Measurements from ENCODE around the gene SPEM2.

SPEM2 gene

GRCh38 chr17:7405350-7406234 lies 19.8 kb upstream of the SPEM2 start:
- H3K9me3 ChIP-seq (replicated peaks; ENCODE audit: low read length), result no peaks in the 10 kb centered on the region
- peak overlapping the region; percentile 99 for H3K4me2 ChIP-seq (ENCODE audit: low read length)
- peak overlapping the region; percentile 80 for H3K9ac ChIP-seq (ENCODE audit: low read depth, low read length)
- peaks cover 12% of the 10 kb centered on the region for H3K36me3 ChIP-seq (ENCODE audit: insufficient read depth, low read length)
- no peaks in the 10 kb centered on the region for H3K27me3 ChIP-seq (ENCODE audit: control insufficient read depth, insufficient read depth, low read length)
- peak overlapping the region; percentile 84 for H3K4me3 ChIP-seq (ENCODE audit: low read length)
- H3K4me1 ChIP-seq (ENCODE audit: control insufficient read depth, insufficient read depth, low read length), result peaks cover 21% of the 10 kb centered on the region

GRCh38 chr17:7406235-7406825 lies 19.1 kb upstream of the SPEM2 start:
- Histone ChIP-seq H3K27me3 (ENCODE audit: control insufficient read depth, insufficient read depth, low read length) (no peaks in the 10 kb centered on the region), H3K4me3 (ENCODE audit: low read length) (peak overlapping the region; percentile 84), H3K4me2 (ENCODE audit: low read length) (peak overlapping the region; percentile 99), H3K9me3 (replicated peaks; ENCODE audit: low read length) (no peaks in the 10 kb centered on the region), H3K9ac (ENCODE audit: low read depth, low read length) (peak overlapping the region; percentile 80), H3K36me3 (ENCODE audit: insufficient read depth, low read length) (peaks cover 12% of the 10 kb centered on the region), H3K4me1 (ENCODE audit: control insufficient read depth, insufficient read depth, low read length) (peaks cover 18% of the 10 kb centered on the region)

GRCh38 chr17:7407082-7407481 lies 18.3 kb upstream of the SPEM2 start:
- H3K4me3 ChIP-seq (ENCODE audit: low read length), result no peak overlapping the region
- peaks cover 18% of the 10 kb centered on the region for H3K4me1 ChIP-seq (ENCODE audit: control insufficient read depth, insufficient read depth, low read length)
- H3K36me3 ChIP-seq (ENCODE audit: insufficient read depth, low read length), result peaks cover 12% of the 10 kb centered on the region
- H3K27me3 ChIP-seq (ENCODE audit: control insufficient read depth, insufficient read depth, low read length), result no peaks in the 10 kb centered on the region
- H3K4me2 ChIP-seq (ENCODE audit: low read length), result no peak overlapping the region
- no peak overlapping the region for H3K9ac ChIP-seq (ENCODE audit: low read depth, low read length)
- no peaks in the 10 kb centered on the region for H3K9me3 ChIP-seq (replicated peaks; ENCODE audit: low read length)

GRCh38 chr17:7407485-7408251 lies 17.7 kb upstream of the SPEM2 start, which contains the start of gene NLGN2:
NLGN2 (plus strand) TSS chr17:7407845; CDS start chr17:7408256, 411 bp downstream.
- Histone ChIP-seq H3K4me3 (ENCODE audit: low read length) (no peak within 1 kb of the TSS), H3K9ac (ENCODE audit: low read depth, low read length) (no peak within 1 kb of the TSS), H3K36me3 (ENCODE audit: insufficient read depth, low read length) (peaks cover 12% of the 10 kb centered on the region), H3K9me3 (replicated peaks; ENCODE audit: low read length) (no peaks in the 10 kb centered on the region), H3K4me1 (ENCODE audit: control insufficient read depth, insufficient read depth, low read length) (peaks cover 17% of the 10 kb centered on the region), H3K4me2 (ENCODE audit: low read length) (no peak within 1 kb of the TSS), H3K27me3 (ENCODE audit: control insufficient read depth, insufficient read depth, low read length) (no peaks in the 10 kb centered on the region)

- Histone ChIP-seq H3K4me1 (ENCODE audit: control insufficient read depth, insufficient read depth, low read length) (peaks cover 16% of the 10 kb centered on the region), H3K4me3 (ENCODE audit: low read length) (no peak overlapping the region), H3K9ac (ENCODE audit: low read depth, low read length) (no peak overlapping the region), H3K4me2 (ENCODE audit: low read length) (no peak overlapping the region), H3K27me3 (ENCODE audit: control insufficient read depth, insufficient read depth, low read length) (no peaks in the 10 kb centered on the region), H3K9me3 (replicated peaks; ENCODE audit: low read length) (no peaks in the 10 kb centered on the region), H3K36me3 (ENCODE audit: insufficient read depth, low read length) (peaks cover 12% of the 10 kb centered on the region)
These were observed 17.1 kb upstream of the SPEM2 start for GRCh38 chr17:7408252-7408727.

- Histone ChIP-seq H3K27me3 (ENCODE audit: control insufficient read depth, insufficient read depth, low read length) (no peaks in the 10 kb centered on the region), H3K36me3 (ENCODE audit: insufficient read depth, low read length) (peaks cover 12% of the 10 kb centered on the region), H3K9ac (ENCODE audit: low read depth, low read length) (no peak overlapping the region), H3K9me3 (replicated peaks; ENCODE audit: low read length) (no peaks in the 10 kb centered on the region), H3K4me3 (ENCODE audit: low read length) (no peak overlapping the region), H3K4me2 (ENCODE audit: low read length) (no peak overlapping the region), H3K4me1 (ENCODE audit: control insufficient read depth, insufficient read depth, low read length) (peaks cover 21% of the 10 kb centered on the region)
These were observed 16.6 kb upstream of the SPEM2 start for GRCh38 chr17:7408863-7409262.

- no peaks in the 10 kb centered on the region for H3K27me3 ChIP-seq (ENCODE audit: control insufficient read depth, insufficient read depth, low read length)
- no peak overlapping the region for H3K4me2 ChIP-seq (ENCODE audit: low read length)
- H3K36me3 ChIP-seq (ENCODE audit: insufficient read depth, low read length), result peaks cover 12% of the 10 kb centered on the region
- no peak overlapping the region for H3K4me3 ChIP-seq (ENCODE audit: low read length)
- H3K4me1 ChIP-seq (ENCODE audit: control insufficient read depth, insufficient read depth, low read length), result peaks cover 21% of the 10 kb centered on the region
- H3K9me3 ChIP-seq (replicated peaks; ENCODE audit: low read length), result no peaks in the 10 kb centered on the region
- no peak overlapping the region for H3K9ac ChIP-seq (ENCODE audit: low read depth, low read length)
These were observed 15.7 kb upstream of the SPEM2 start for GRCh38 chr17:7409716-7410115.

GRCh38 chr17:7410634-7411426 lies 14.6 kb upstream of the SPEM2 start:
- Histone ChIP-seq H3K4me1 (ENCODE audit: control insufficient read depth, insufficient read depth, low read length) (peaks cover 17% of the 10 kb centered on the region), H3K4me3 (ENCODE audit: low read length) (no peak overlapping the region), H3K27me3 (ENCODE audit: control insufficient read depth, insufficient read depth, low read length) (no peaks in the 10 kb centered on the region), H3K9ac (ENCODE audit: low read depth, low read length) (no peak overlapping the region), H3K4me2 (ENCODE audit: low read length) (no peak overlapping the region), H3K9me3 (replicated peaks; ENCODE audit: low read length) (no peaks in the 10 kb centered on the region), H3K36me3 (ENCODE audit: insufficient read depth, low read length) (peaks cover 17% of the 10 kb centered on the region)

- Histone ChIP-seq H3K36me3 (ENCODE audit: insufficient read depth, low read length) (peaks cover 17% of the 10 kb centered on the region), H3K4me2 (ENCODE audit: low read length) (no peak overlapping the region), H3K4me3 (ENCODE audit: low read length) (no peak overlapping the region), H3K9ac (ENCODE audit: low read depth, low read length) (no peak overlapping the region), H3K27me3 (ENCODE audit: control insufficient read depth, insufficient read depth, low read length) (no peaks in the 10 kb centered on the region), H3K9me3 (replicated peaks; ENCODE audit: low read length) (no peaks in the 10 kb centered on the region), H3K4me1 (ENCODE audit: control insufficient read depth, insufficient read depth, low read length) (peaks cover 11% of the 10 kb centered on the region)
These were observed 14.0 kb upstream of the SPEM2 start for GRCh38 chr17:7411427-7411750.

GRCh38 chr17:7413346-7413985 lies 11.9 kb upstream of the SPEM2 start:
- Histone ChIP-seq H3K36me3 (ENCODE audit: insufficient read depth, low read length) (peaks cover 17% of the 10 kb centered on the region), H3K9me3 (replicated peaks; ENCODE audit: low read length) (no peaks in the 10 kb centered on the region), H3K4me1 (ENCODE audit: control insufficient read depth, insufficient read depth, low read length) (peaks cover 11% of the 10 kb centered on the region), H3K4me2 (ENCODE audit: low read length) (peak overlapping the region; percentile 20), H3K9ac (ENCODE audit: low read depth, low read length) (no peak overlapping the region), H3K4me3 (ENCODE audit: low read length) (no peak overlapping the region), H3K27me3 (ENCODE audit: control insufficient read depth, insufficient read depth, low read length) (no peaks in the 10 kb centered on the region)

All from skeletal muscle satellite cell (primary cell).